Measurements from ENCODE around the gene FETUB. TPM values are rescaled to one million over a fixed set of nuclear protein-coding genes. Genes with fewer than 3 reads are reported as not detected.

FETUB gene
- total RNA-seq, 1 donor from 2014 or later, result not detected

- Histone ChIP-seq H2AFZ (replicated peaks) (no peak overlapping the region), H3K27ac (no peak overlapping the region), H4K20me1 (ENCODE audit: low read depth) (no peaks in the 10 kb centered on the region), H3F3A (ENCODE audit: low read depth) (peaks cover 3% of the 10 kb centered on the region), H3K4me1 (no peaks in the 10 kb centered on the region), H3K9me3 (ENCODE audit: low read depth) (no peaks in the 10 kb centered on the region), H3K9ac (no peak overlapping the region), H3K79me2 (ENCODE audit: low read depth) (no peaks in the 10 kb centered on the region), H3K36me3 (no peaks in the 10 kb centered on the region), H3K4me3 (no peak overlapping the region), H3K4me2 (no peak overlapping the region), H3K27me3 (peaks cover 10% of the 10 kb centered on the region)
- Mint-ChIP-seq H3K9me3 (no peaks in the 10 kb centered on the region), H3K4me3 (no peak overlapping the region), H3K27me3 (ENCODE audit: insufficient read depth, low read depth) (peaks cover 6% of the 10 kb centered on the region), H3K4me1 (peaks cover 3% of the 10 kb centered on the region), H3K27ac (no peak overlapping the region), H3K36me3 (no peaks in the 10 kb centered on the region)
- TF ChIP-seq EZH2phosphoT487 (IDR thresholded peaks at IDR 0.05) (no peak), CTCF (IDR thresholded peaks at IDR 0.05) (no peak), EZH2 (IDR thresholded peaks at IDR 0.05) (no peak)
- DNase-seq (ENCODE audit: low spot score), result no peak
These were observed 28.1 kb upstream of the FETUB start for GRCh38 chr3:186612065-186612464.

GRCh38 chr3:186612721-186613636 is 27.2 kb upstream of the FETUB start, which contains the start of gene AHSG:
AHSG (plus strand) TSS chr3:186613060; CDS start chr3:186613142, 82 bp downstream.
- Mint-ChIP-seq H3K36me3 (no peaks in the 10 kb centered on the region), H3K27ac (no peak within 1 kb of the TSS), H3K4me3 (peak within 1 kb of the TSS; percentile 39), H3K4me1 (peaks cover 3% of the 10 kb centered on the region), H3K9me3 (no peaks in the 10 kb centered on the region), H3K27me3 (ENCODE audit: insufficient read depth, low read depth) (peaks cover 8% of the 10 kb centered on the region)
- Histone ChIP-seq H3K4me2 (no peak within 1 kb of the TSS), H3K4me1 (no peaks in the 10 kb centered on the region), H3K27me3 (peaks cover 19% of the 10 kb centered on the region), H3F3A (ENCODE audit: low read depth) (peaks cover 3% of the 10 kb centered on the region), H3K9me3 (ENCODE audit: low read depth) (no peaks in the 10 kb centered on the region), H4K20me1 (ENCODE audit: low read depth) (no peaks in the 10 kb centered on the region), H3K36me3 (no peaks in the 10 kb centered on the region), H3K9ac (no peak within 1 kb of the TSS), H3K27ac (no peak within 1 kb of the TSS), H3K4me3 (no peak within 1 kb of the TSS), H3K79me2 (ENCODE audit: low read depth) (no peaks in the 10 kb centered on the region), H2AFZ (replicated peaks) (no peak within 1 kb of the TSS)
- no peak for DNase-seq (ENCODE audit: low spot score)
- TF ChIP-seq EZH2 (IDR thresholded peaks at IDR 0.05) (no peak), EZH2phosphoT487 (IDR thresholded peaks at IDR 0.05) (no peak), CTCF (IDR thresholded peaks at IDR 0.05) (no peak)

- Histone ChIP-seq H3K36me3 (no peaks in the 10 kb centered on the region), H2AFZ (replicated peaks) (no peak overlapping the region), H3K4me3 (no peak overlapping the region), H3F3A (ENCODE audit: low read depth) (peaks cover 3% of the 10 kb centered on the region), H3K79me2 (ENCODE audit: low read depth) (no peaks in the 10 kb centered on the region), H3K27ac (no peak overlapping the region), H3K4me1 (no peaks in the 10 kb centered on the region), H3K4me2 (no peak overlapping the region), H3K9ac (no peak overlapping the region), H3K9me3 (ENCODE audit: low read depth) (no peaks in the 10 kb centered on the region), H3K27me3 (peaks cover 24% of the 10 kb centered on the region), H4K20me1 (ENCODE audit: low read depth) (no peaks in the 10 kb centered on the region)
- H3K36me3 Mint-ChIP-seq, result no peaks in the 10 kb centered on the region
- no peak overlapping the region for H3K27ac Mint-ChIP-seq
- no peaks in the 10 kb centered on the region for H3K9me3 Mint-ChIP-seq
- TF ChIP-seq EZH2phosphoT487 (IDR thresholded peaks at IDR 0.05) (no peak), EZH2 (IDR thresholded peaks at IDR 0.05) (no peak), CTCF (IDR thresholded peaks at IDR 0.05) (no peak)
- peak overlapping the region; percentile 39 for H3K4me3 Mint-ChIP-seq
- DNase-seq (ENCODE audit: low spot score), result no peak
- H3K4me1 Mint-ChIP-seq, result peaks cover 3% of the 10 kb centered on the region
- peaks cover 8% of the 10 kb centered on the region for H3K27me3 Mint-ChIP-seq (ENCODE audit: insufficient read depth, low read depth)
These were observed 26.4 kb upstream of the FETUB start for GRCh38 chr3:186613637-186614265.

Measured in neural progenitor cell (in vitro differentiated cells).